HFFc6 (cell line): ENCODE data around the gene OSGEPL1. TPM values are rescaled to one million over a fixed set of nuclear protein-coding genes. Genes with fewer than 3 reads are reported as not detected.
"Not testable (repeated sequence)": the region's sequence is repeated elsewhere in the genome, so short reads cannot be mapped to it uniquely, and the experiment has no call there.

Source experiments
- DNase-seq: peaks from one replicate; pipeline ENCODE4 v3.0.0-alpha.2; 2018
- H3K27ac Mint-ChIP-seq: 2 replicates; pipeline ENCODE4 v1.8.0; 2020; ENCODE audit warnings: mild to moderate bottlenecking, mixed read lengths
- H3K27me3 Mint-ChIP-seq: 2 replicates; pipeline ENCODE4 v1.8.0; 2021; ENCODE audit warnings: mild to moderate bottlenecking, moderate library complexity, mixed read lengths; ENCODE audit not compliant: insufficient read depth
- H3K36me3 Mint-ChIP-seq: 2 replicates; pipeline ENCODE4 v1.8.0; 2021; ENCODE audit warnings: low read depth, mixed read lengths
- H3K4me1 Mint-ChIP-seq: 2 replicates; pipeline ENCODE4 v1.8.0; 2020; ENCODE audit warnings: low read depth, mixed read lengths
- H3K4me3 Mint-ChIP-seq: 2 replicates; pipeline ENCODE4 v1.8.0; 2020; ENCODE audit warnings: mild to moderate bottlenecking, moderate library complexity, mixed read lengths
- H3K9me3 Mint-ChIP-seq: 2 replicates; pipeline ENCODE4 v1.8.0; 2020; ENCODE audit warnings: mild to moderate bottlenecking, mixed read lengths
- CTCF ChIP-seq: fragments of 200-600 bp; sonication (generic); IDR thresholded peaks from 2 replicates; pipeline ENCODE4 v1.5.0; 2021; ENCODE audit warnings: antibody characterized with exemption, mild to moderate bottlenecking
- total RNA-seq, 6 experiments: library from RNA; stranded (reverse); fragmentation: NEBNext Ultra II Directional; extraction: Animal tissue kit (Norgen Biotek cat#: 25700); gene quantifications; 2 replicates in 1 of 6; 3 replicates in 5 of 6; pipeline ENCODE4 v1.2.3, GENCODE V29; 2021

The OSGEPL1 gene
- total RNA-seq, 6 experiments from 2014 or later: 5.0 to 7.2 (median 7.0) TPM

GRCh38 chr2:189726271-189726670 lies 36.3 kb downstream of the OSGEPL1 start:
- peaks cover 11% of the 10 kb centered on the region for H3K4me1 Mint-ChIP-seq
- no peak for DNase-seq
- H3K9me3 Mint-ChIP-seq: no peaks in the 10 kb centered on the region
- H3K27ac Mint-ChIP-seq: no peak overlapping the region
- H3K36me3 Mint-ChIP-seq: no peaks in the 10 kb centered on the region
- TF ChIP-seq CTCF: no peak
- H3K4me3 Mint-ChIP-seq: no peak overlapping the region
- peaks cover 2% of the 10 kb centered on the region; the same call in 1 of the 2 replicates for H3K27me3 Mint-ChIP-seq

- H3K27ac Mint-ChIP-seq: no peak overlapping the region
- no peak overlapping the region for H3K4me3 Mint-ChIP-seq
- no peak for TF ChIP-seq CTCF
- peaks cover 11% of the 10 kb centered on the region for H3K4me1 Mint-ChIP-seq
- DNase-seq: no peak
- H3K36me3 Mint-ChIP-seq: peaks cover 4% of the 10 kb centered on the region; the same call in 1 of the 2 replicates
- H3K27me3 Mint-ChIP-seq: peaks cover 2% of the 10 kb centered on the region; the same call in 1 of the 2 replicates
- H3K9me3 Mint-ChIP-seq: no peaks in the 10 kb centered on the region
These were observed 39.4 kb downstream of the OSGEPL1 start for GRCh38 chr2:189723192-189723591.

- H3K4me1 Mint-ChIP-seq: peaks cover 11% of the 10 kb centered on the region
- no peak for DNase-seq
- peaks cover 9% of the 10 kb centered on the region; the same call in 1 of the 2 replicates for H3K36me3 Mint-ChIP-seq
- H3K27ac Mint-ChIP-seq: no peak overlapping the region
- no peaks in the 10 kb centered on the region for H3K27me3 Mint-ChIP-seq
- H3K4me3 Mint-ChIP-seq: no peak overlapping the region
- peaks cover 11% of the 10 kb centered on the region for H3K9me3 Mint-ChIP-seq
- TF ChIP-seq CTCF: no peak
These were observed 43.0 kb downstream of the OSGEPL1 start for GRCh38 chr2:189719571-189719970.

- not testable (repeated sequence) for H3K27ac Mint-ChIP-seq, H3K4me3 Mint-ChIP-seq, H3K4me1 Mint-ChIP-seq, DNase-seq, H3K27me3 Mint-ChIP-seq, H3K36me3 Mint-ChIP-seq
- H3K9me3 Mint-ChIP-seq: peaks cover 11% of the 10 kb centered on the region
These were observed 45.0 kb downstream of the OSGEPL1 start for GRCh38 chr2:189717593-189717992.

GRCh38 chr2:189709501-189710221 lies 52.9 kb downstream of the OSGEPL1 start:
- Mint-ChIP-seq H3K36me3 (no peaks in the 10 kb centered on the region), H3K9me3 (no peaks in the 10 kb centered on the region; the same call in 1 of the 2 replicates), H3K4me1 (no peaks in the 10 kb centered on the region), H3K4me3 (no peak overlapping the region), H3K27ac (no peak overlapping the region), H3K27me3 (no peaks in the 10 kb centered on the region)
- DNase-seq: no peak
- no peak for TF ChIP-seq CTCF

GRCh38 chr2:189702071-189702470 lies 60.5 kb downstream of the OSGEPL1 start:
- Mint-ChIP-seq H3K4me1 (no peaks in the 10 kb centered on the region), H3K4me3 (no peak overlapping the region), H3K27me3 (no peaks in the 10 kb centered on the region), H3K36me3 (no peaks in the 10 kb centered on the region), H3K9me3 (no peaks in the 10 kb centered on the region), H3K27ac (no peak overlapping the region)
- peak; percentile 64 for TF ChIP-seq CTCF
- peak; percentile 7 for DNase-seq
